Dendritic cell treated with granulocyte-macrophage colony-stimulating factor and Interleukin-4, amounts not matched to agents 40 ng/mL and 50 ng/mL, for 4 days (primary cell): ENCODE results near the gene UBC.
"Not testable (repeated sequence)": the region's sequence is repeated elsewhere in the genome, so short reads cannot be mapped to it uniquely, and the experiment has no call there.

ENCODE experiments used
- H3K27ac Mint-ChIP-seq: one replicate; pipeline ENCODE4 v1.8.0; 2022; ENCODE audit warnings: mild to moderate bottlenecking, mixed read lengths
- H3K27me3 Mint-ChIP-seq: one replicate; pipeline ENCODE4 v1.8.0; 2022; ENCODE audit warnings: mild to moderate bottlenecking, mixed read lengths
- H3K36me3 Mint-ChIP-seq: one replicate; pipeline ENCODE4 v1.8.0; 2022; ENCODE audit warnings: low read depth, mixed read lengths
- H3K4me1 Mint-ChIP-seq: one replicate; pipeline ENCODE4 v1.8.0; 2022; ENCODE audit warnings: low read depth, mixed read lengths
- H3K4me3 Mint-ChIP-seq: one replicate; pipeline ENCODE4 v1.8.0; 2022; ENCODE audit warnings: mild to moderate bottlenecking, moderate library complexity, mixed read lengths
- H3K9me3 Mint-ChIP-seq: one replicate; pipeline ENCODE4 v1.8.0; 2022; ENCODE audit warnings: mixed read lengths
- intact Hi-C: fragments of 100-400 bp; cut with micrococcal nuclease; formaldehyde crosslinking; loops from one replicate; pipeline ENCODE4 v1.15.0; 2022

The UBC gene

DNA sequence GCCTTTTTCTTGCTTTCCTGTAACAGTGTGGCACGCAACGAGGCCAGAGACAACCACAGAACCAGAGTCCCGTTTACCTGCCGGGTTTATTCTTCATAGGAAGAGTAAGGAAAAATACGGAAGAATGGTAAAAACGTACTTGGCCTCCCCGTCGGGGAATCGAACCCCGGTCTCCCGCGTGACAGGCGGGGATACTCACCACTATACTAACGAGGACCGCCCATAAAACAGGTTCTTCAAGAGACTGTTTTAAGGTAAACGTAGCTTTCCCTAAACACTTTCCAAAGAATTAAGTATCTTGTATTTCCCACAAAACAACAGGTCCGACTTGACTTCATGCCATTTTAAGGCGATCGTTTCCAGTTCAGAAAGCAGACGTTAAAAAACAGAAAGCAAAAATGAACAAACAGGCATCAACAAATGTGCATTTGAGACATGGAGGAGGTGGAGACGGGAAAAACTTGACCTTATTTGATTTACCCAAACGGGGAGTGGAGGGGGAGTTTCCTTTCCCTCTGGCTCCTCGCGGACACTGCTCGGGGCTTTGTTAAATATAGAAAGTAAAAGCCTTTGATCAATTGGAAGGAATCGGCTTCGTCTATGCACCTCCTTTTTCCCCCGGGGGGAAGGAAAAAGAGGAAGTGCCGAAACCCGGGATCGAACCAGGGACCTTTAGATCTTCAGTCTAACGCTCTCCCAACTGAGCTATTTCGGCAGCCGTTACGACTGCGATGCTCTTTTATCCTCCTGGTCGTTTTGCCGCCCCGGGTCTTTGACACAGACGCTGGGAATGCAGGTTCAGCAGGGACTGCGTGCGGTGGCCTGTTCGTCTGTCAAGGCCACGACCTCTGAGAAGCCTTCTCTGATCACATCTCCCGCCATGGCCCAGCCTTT, 13.0 kb upstream of the UBC start:
- intact Hi-C loops, result no loop called here
- Mint-ChIP-seq H3K27ac (peak overlapping the region; percentile 92), H3K4me3 (peak overlapping the region; percentile 79), H3K9me3 (no peaks in the 10 kb centered on the region), H3K36me3 (peaks cover 7% of the 10 kb centered on the region), H3K4me1 (peaks cover 42% of the 10 kb centered on the region), H3K27me3 (peaks cover 18% of the 10 kb centered on the region)

- peaks cover 16% of the 10 kb centered on the region for H3K27me3 Mint-ChIP-seq
- H3K9me3 Mint-ChIP-seq, H3K27ac Mint-ChIP-seq, H3K36me3 Mint-ChIP-seq, H3K4me3 Mint-ChIP-seq, intact Hi-C loops: not testable (repeated sequence)
- peaks cover 56% of the 10 kb centered on the region for H3K4me1 Mint-ChIP-seq
Measured at GRCh38 chr12:124925782-124926181, 11.3 kb upstream of the UBC start.

GRCh38 chr12:124925117-124925516, 10.7 kb upstream of the UBC start:
- Mint-ChIP-seq H3K27ac (no peak overlapping the region), H3K9me3 (no peaks in the 10 kb centered on the region), H3K4me1 (peaks cover 57% of the 10 kb centered on the region), H3K27me3 (peaks cover 11% of the 10 kb centered on the region), H3K36me3 (peaks cover 7% of the 10 kb centered on the region), H3K4me3 (no peak overlapping the region)
- intact Hi-C loops, result no loop called here

DNA sequence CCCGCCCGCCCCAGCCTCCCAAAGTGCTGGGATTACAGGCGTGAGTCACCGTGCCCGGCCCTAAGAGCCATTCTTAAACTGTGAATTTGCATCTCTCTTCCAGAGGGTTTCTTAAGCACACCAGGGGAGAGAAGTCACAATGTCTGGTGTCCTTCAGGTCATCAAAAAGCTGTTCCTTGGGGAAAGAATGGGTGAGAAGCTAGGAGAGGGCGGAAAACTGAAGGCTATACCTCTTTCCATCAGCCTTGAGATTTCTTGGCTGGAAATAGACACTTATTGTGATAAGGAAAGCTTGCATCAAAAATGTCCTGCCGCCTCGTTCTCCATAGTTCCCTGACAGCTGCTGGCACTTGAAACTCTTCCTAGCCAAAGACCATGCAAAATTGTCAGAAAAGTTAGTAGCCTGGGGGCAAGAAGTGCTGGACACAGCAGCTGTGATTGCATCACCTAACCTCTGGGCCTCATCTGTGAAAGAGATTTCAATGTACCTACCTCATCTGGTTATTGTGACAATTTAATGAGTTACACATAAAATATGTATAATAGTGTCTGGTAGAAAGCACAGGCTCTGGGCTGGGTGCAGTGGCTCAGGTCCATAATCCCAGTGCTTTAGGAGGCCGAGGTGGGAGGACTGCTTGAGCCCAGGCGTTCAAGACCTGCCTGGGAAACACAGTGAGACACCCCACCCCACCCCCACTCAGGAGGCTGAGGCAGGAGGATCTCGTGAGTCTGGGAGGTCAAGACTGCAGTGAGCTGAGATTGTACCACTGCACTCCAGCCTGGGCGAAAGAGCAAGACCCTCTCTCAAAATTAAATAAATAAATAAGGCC, 9.7 kb upstream of the UBC start:
- H3K4me1 Mint-ChIP-seq, result peaks cover 57% of the 10 kb centered on the region
- no peak overlapping the region for H3K27ac Mint-ChIP-seq
- H3K27me3 Mint-ChIP-seq, result peaks cover 4% of the 10 kb centered on the region
- H3K9me3 Mint-ChIP-seq, result no peaks in the 10 kb centered on the region
- no peak overlapping the region for H3K4me3 Mint-ChIP-seq
- peaks cover 7% of the 10 kb centered on the region for H3K36me3 Mint-ChIP-seq
- intact Hi-C loops, result no loop called here

DNA sequence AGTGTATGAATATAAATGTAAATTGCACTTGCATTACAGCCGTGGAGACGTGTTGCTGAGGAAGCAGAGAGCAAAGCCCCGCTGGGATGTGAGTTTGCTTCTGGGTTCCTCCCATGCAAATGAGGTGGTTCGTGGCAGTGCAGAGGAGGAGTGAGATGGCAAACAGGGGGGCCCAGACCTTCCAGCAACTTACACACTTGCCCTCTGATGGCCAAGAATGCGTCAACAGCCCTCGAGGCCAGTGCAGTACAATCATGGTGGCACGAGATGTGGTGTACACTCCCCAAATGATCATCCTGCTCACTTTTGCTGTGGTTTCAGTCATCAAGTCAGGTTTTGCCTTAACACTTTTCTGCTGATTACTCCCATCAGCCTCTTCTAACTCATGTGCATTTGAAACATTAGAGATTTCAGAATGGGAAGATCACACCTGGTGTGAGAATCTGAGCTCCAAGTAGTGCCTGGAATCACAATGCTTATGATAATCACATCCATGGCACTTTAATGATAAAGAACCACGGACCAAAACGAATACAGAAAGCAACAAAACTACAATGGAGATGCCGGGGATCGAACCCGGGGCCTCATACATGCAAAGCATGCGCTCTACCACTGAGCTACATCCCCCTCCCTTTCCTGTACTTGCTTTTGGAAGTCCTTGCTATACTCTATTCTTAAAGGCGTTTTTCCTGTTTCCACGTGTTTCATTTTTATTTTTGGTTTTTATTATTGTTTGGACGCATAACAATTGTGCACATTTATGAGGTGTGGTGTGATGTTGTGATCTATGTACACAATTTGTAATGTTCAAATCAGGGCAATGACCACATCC, 7.0 kb upstream of the UBC start:
- peak overlapping the region; percentile 67 for H3K4me3 Mint-ChIP-seq
- no peaks in the 10 kb centered on the region for H3K27me3 Mint-ChIP-seq
- H3K4me1 Mint-ChIP-seq, result peaks cover 61% of the 10 kb centered on the region
- intact Hi-C loops, result no loop called here
- no peaks in the 10 kb centered on the region for H3K36me3 Mint-ChIP-seq
- no peaks in the 10 kb centered on the region for H3K9me3 Mint-ChIP-seq
- H3K27ac Mint-ChIP-seq, result peak overlapping the region; percentile 97

DNA sequence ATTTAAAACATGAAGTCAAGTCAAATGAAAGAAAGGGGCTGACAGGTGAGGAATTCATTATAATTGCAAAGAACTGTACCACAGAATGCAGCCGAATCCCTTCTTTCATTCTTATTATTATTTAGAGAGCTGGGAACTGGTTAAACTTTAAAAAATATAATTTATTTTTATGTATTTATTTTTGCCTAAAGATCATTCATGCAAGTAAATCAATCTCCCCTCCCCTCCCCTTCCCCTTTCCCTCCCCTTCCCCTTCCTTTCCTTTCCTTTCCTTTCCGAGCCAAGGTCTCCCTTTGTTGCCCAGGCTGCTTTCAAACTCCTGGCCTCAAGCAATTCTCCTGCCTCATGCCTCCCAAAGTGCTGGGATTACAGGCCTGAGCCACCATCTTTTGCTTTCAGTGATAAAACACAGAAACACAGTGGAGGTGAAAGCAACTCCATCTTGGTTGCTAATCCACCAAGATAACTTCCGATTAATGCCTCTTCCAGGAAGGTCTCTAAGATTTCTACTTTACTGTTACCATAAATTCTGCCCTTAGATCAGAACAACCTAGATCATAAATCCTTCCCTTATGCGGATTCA, 6.0 kb upstream of the UBC start:
- no peaks in the 10 kb centered on the region for H3K9me3 Mint-ChIP-seq
- H3K27ac Mint-ChIP-seq, result peak overlapping the region; percentile 97
- peaks cover 68% of the 10 kb centered on the region for H3K4me1 Mint-ChIP-seq
- intact Hi-C loops, result no loop called here
- peaks cover under 1% of the 10 kb centered on the region for H3K36me3 Mint-ChIP-seq
- H3K27me3 Mint-ChIP-seq, result no peaks in the 10 kb centered on the region
- H3K4me3 Mint-ChIP-seq, result peak overlapping the region; percentile 67

GRCh38 chr12:124919521-124920352, 5.3 kb upstream of the UBC start:
- H3K9me3 Mint-ChIP-seq, result no peaks in the 10 kb centered on the region
- H3K36me3 Mint-ChIP-seq, result peaks cover 8% of the 10 kb centered on the region
- peak overlapping the region; percentile 64 for H3K4me3 Mint-ChIP-seq
- intact Hi-C loops, result no loop called here
- H3K27me3 Mint-ChIP-seq, result no peaks in the 10 kb centered on the region
- peak overlapping the region; percentile 97 for H3K27ac Mint-ChIP-seq
- H3K4me1 Mint-ChIP-seq, result peaks cover 68% of the 10 kb centered on the region

GRCh38 chr12:124918622-124918988, 4.2 kb upstream of the UBC start:
- H3K36me3 Mint-ChIP-seq, result peaks cover 19% of the 10 kb centered on the region
- peaks cover 69% of the 10 kb centered on the region for H3K4me1 Mint-ChIP-seq
- intact Hi-C loops, H3K27me3 Mint-ChIP-seq, H3K9me3 Mint-ChIP-seq: not testable (repeated sequence)
- peak overlapping the region; percentile 97 for H3K27ac Mint-ChIP-seq
- H3K4me3 Mint-ChIP-seq, result peak overlapping the region; percentile 75

GRCh38 chr12:124917841-124918621, 3.6 kb upstream of the UBC start:
- peaks cover 25% of the 10 kb centered on the region for H3K36me3 Mint-ChIP-seq
- intact Hi-C loops, result no loop called here

GRCh38 chr12:124917135-124917840, 2.8 kb upstream of the UBC start:
- Mint-ChIP-seq H3K4me1 (peaks cover 80% of the 10 kb centered on the region), H3K27ac (peak overlapping the region; percentile 97), H3K9me3 (no peaks in the 10 kb centered on the region), H3K27me3 (no peaks in the 10 kb centered on the region), H3K36me3 (peaks cover 32% of the 10 kb centered on the region), H3K4me3 (peak overlapping the region; percentile 75)
- intact Hi-C loops, result no loop called here

More at GRCh38 chr12:124917841-124918621, 3.6 kb upstream of the UBC start:
- H3K9me3 Mint-ChIP-seq, result no peaks in the 10 kb centered on the region
- H3K27me3 Mint-ChIP-seq, result no peaks in the 10 kb centered on the region
- peaks cover 74% of the 10 kb centered on the region for H3K4me1 Mint-ChIP-seq
- peak overlapping the region; percentile 75 for H3K4me3 Mint-ChIP-seq
- peak overlapping the region; percentile 97 for H3K27ac Mint-ChIP-seq

DNA sequence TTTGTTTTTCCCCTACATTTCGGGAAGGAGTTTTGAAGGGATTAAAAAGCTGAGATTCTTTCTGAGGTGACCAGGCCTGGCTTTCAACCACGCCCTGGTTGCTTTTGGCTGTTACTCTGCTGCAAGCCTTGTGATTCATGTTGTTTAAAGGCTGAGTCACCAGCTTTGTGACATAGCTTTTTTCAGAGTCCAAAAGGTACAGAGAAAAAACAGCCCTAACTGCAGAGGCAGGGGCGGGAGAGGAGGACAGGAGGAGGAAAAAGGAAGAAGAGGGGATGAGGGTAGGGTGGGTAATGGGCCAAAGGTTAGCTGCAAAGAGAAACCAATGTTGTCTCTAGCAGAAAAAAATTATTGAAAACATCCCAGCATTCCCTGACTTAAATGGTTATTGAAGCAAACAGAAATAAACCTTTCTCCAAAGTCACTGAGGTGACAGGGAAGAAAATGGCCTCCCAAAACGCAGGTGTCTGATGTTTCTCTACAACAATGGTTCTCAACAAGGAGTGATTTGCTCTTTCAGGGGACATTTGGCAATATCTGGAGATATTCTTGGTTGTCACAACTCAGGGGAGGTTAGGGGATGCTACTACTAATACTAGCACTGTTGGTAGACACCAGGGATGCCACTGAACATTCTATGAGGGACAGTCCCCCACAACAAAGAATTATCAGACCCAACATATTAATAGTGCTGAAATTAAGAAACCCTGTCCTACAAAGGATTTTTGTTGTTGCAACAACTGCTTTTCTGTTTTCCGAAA, 2.1 kb upstream of the UBC start:
- Mint-ChIP-seq H3K27ac (peak overlapping the region; percentile 97), H3K27me3 (no peaks in the 10 kb centered on the region), H3K36me3 (peaks cover 38% of the 10 kb centered on the region), H3K4me3 (peak overlapping the region; percentile 75), H3K4me1 (peaks cover 76% of the 10 kb centered on the region), H3K9me3 (no peaks in the 10 kb centered on the region)
- intact Hi-C loops, result no loop called here
